Bone marrow (tissue), 2 donors: ENCODE data around the gene CNTNAP2.
"Not testable (repeated sequence)": the region's sequence is repeated elsewhere in the genome, so short reads cannot be mapped to it uniquely, and the experiment has no call there.

Experiments
- DNase-seq, 2 donors: peaks; one replicate each; lab custom pipeline; 2025; lab: John Stamatoyannopoulos, UW

The CNTNAP2 gene

GRCh38 chr7:148265896-148266295 lies 2149.3 kb downstream of the CNTNAP2 start:
- DNase-seq, result no peak

GRCh38 chr7:148266795-148267194 lies 2150.2 kb downstream of the CNTNAP2 start:
- no peak for DNase-seq

GRCh38 chr7:148270576-148270975 lies 2154.0 kb downstream of the CNTNAP2 start:
- DNase-seq, result no peak

- DNase-seq, result no peak
These were observed 2157.5 kb downstream of the CNTNAP2 start for GRCh38 chr7:148274118-148274517.

GRCh38 chr7:148275359-148275890 lies 2158.8 kb downstream of the CNTNAP2 start:
- no peak for DNase-seq

GRCh38 chr7:148276314-148277041 lies 2159.9 kb downstream of the CNTNAP2 start:
- no peak for DNase-seq

GRCh38 chr7:148277042-148277660 lies 2160.6 kb downstream of the CNTNAP2 start:
- no peak for DNase-seq

GRCh38 chr7:148286150-148286549 lies 2169.5 kb downstream of the CNTNAP2 start:
- no peak for DNase-seq

- DNase-seq, result no peak
These were observed 2170.9 kb downstream of the CNTNAP2 start for GRCh38 chr7:148287538-148287937.

- DNase-seq, result no peak
These were observed 2172.1 kb downstream of the CNTNAP2 start for GRCh38 chr7:148288592-148289151.

GRCh38 chr7:148289630-148290029 lies 2173.0 kb downstream of the CNTNAP2 start:
- DNase-seq, result no peak

GRCh38 chr7:148290538-148290937 lies 2173.9 kb downstream of the CNTNAP2 start:
- DNase-seq, result no peak

GRCh38 chr7:148291799-148292198 lies 2175.2 kb downstream of the CNTNAP2 start:
- no peak for DNase-seq

GRCh38 chr7:148296994-148297644 lies 2180.5 kb downstream of the CNTNAP2 start:
- no peak for DNase-seq

GRCh38 chr7:148298768-148299167 lies 2182.2 kb downstream of the CNTNAP2 start:
- DNase-seq, result not testable (repeated sequence)

- no peak for DNase-seq
These were observed 2183.0 kb downstream of the CNTNAP2 start for GRCh38 chr7:148299350-148300276.

GRCh38 chr7:148302436-148302835 lies 2185.8 kb downstream of the CNTNAP2 start:
- not testable (repeated sequence) for DNase-seq

GRCh38 chr7:148303295-148304082 lies 2186.9 kb downstream of the CNTNAP2 start:
- DNase-seq, result no peak

- DNase-seq, result no peak
These were observed 2187.4 kb downstream of the CNTNAP2 start for GRCh38 chr7:148304083-148304335.

GRCh38 chr7:148304456-148304855 lies 2187.9 kb downstream of the CNTNAP2 start:
- no peak for DNase-seq

- no peak for DNase-seq
These were observed 2190.2 kb downstream of the CNTNAP2 start for GRCh38 chr7:148306759-148307158.
